Measurements from ENCODE around the gene RAB3GAP2. TPM values are rescaled to one million over a fixed set of nuclear protein-coding genes. Genes with fewer than 3 reads are reported as not detected.

RAB3GAP2 gene
- total RNA-seq, 1 experiment from 2014 or later = 64.3 TPM

GRCh38 chr1:220299337-220299736, 27.1 kb upstream of the RAB3GAP2 start:
- DNase-seq (ENCODE audit: low spot score) = no peak
- H3K27me3 Mint-ChIP-seq (ENCODE audit: low read depth) = no peaks in the 10 kb centered on the region
- ATAC-seq = no peak
- no peak for TF ChIP-seq FOXK1 (CRISPR knock-in tag; IDR thresholded peaks at IDR 0.05)
- TF ChIP-seq TCF7 (CRISPR knock-in tag; IDR thresholded peaks at IDR 0.05; ENCODE audit: low read depth) = no peak
- TF ChIP-seq, protein P1, sequence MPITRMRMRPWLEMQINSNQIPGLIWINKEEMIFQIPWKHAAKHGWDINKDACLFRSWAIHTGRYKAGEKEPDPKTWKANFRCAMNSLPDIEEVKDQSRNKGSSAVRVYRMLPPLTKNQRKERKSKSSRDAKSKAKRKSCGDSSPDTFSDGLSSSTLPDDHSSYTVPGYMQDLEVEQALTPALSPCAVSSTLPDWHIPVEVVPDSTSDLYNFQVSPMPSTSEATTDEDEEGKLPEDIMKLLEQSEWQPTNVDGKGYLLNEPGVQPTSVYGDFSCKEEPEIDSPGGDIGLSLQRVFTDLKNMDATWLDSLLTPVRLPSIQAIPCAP (CRISPR knock-in tag; IDR thresholded peaks at IDR 0.05) = no peak
- no peak for TF ChIP-seq NFATC4 (CRISPR knock-in tag; IDR thresholded peaks at IDR 0.05)
- no peak for TF ChIP-seq ZNF423 (CRISPR knock-in tag; IDR thresholded peaks at IDR 0.05)
- TF ChIP-seq MLX (CRISPR knock-in tag; IDR thresholded peaks at IDR 0.05) = no peak
- no peak for TF ChIP-seq NR2C2 (CRISPR knock-in tag; IDR thresholded peaks at IDR 0.05)
- TF ChIP-seq ZNF138 (CRISPR knock-in tag; conservative IDR thresholded peaks at IDR 0.05) = no peak
- no peak for TF ChIP-seq MXD4 (CRISPR knock-in tag; IDR thresholded peaks at IDR 0.05; ENCODE audit: borderline replicate concordance)
- ChIA-PET CTCF (interaction anchor here (0.7 to 1.3 kb wide), 4 partner anchors 9 to 434 kb away, joined by 3 to 6 read pairs (median 4); no protein-coding TSS in a partner anchor), POLR2A (interaction anchor here (0.7 kb wide), 1 partner anchor 487 kb away, joined by 3 read pairs; no protein-coding TSS in a partner anchor)
- no peaks in the 10 kb centered on the region for H3K9me3 Mint-ChIP-seq
- H3K27ac Mint-ChIP-seq = no peak overlapping the region
- no peaks in the 10 kb centered on the region for H3K36me3 Mint-ChIP-seq
- H3K4me1 Mint-ChIP-seq = peaks cover 27% of the 10 kb centered on the region
- no peak overlapping the region for H3K4me3 Mint-ChIP-seq

GRCh38 chr1:220298470-220299205, 26.4 kb upstream of the RAB3GAP2 start:
- H3K27ac Mint-ChIP-seq = peak overlapping the region; percentile 65; the same call in 1 of the 2 replicates
- H3K4me3 Mint-ChIP-seq = no peak overlapping the region
- DNase-seq (ENCODE audit: low spot score) (no peak), ATAC-seq (peak; percentile 24)
- TF ChIP-seq, protein P1 (CRISPR knock-in tag; IDR thresholded peaks at IDR 0.05) = no peak
- TF ChIP-seq TEAD1 (CRISPR knock-in tag; IDR thresholded peaks at IDR 0.05) (no peak), TCF7 (CRISPR knock-in tag; IDR thresholded peaks at IDR 0.05; ENCODE audit: low read depth) (no peak), KAT7 (CRISPR knock-in tag; IDR thresholded peaks at IDR 0.05; ENCODE audit: borderline replicate concordance) (no peak), ZNF416 (CRISPR knock-in tag; IDR thresholded peaks at IDR 0.05) (no peak), FOXJ3 (CRISPR knock-in tag; IDR thresholded peaks at IDR 0.05; ENCODE audit: borderline replicate concordance) (no peak), NR3C1 (CRISPR knock-in tag; conservative IDR thresholded peaks at IDR 0.05; ENCODE audit: low read depth) (no peak), SMAD3 (CRISPR knock-in tag; IDR thresholded peaks at IDR 0.05; ENCODE audit: borderline replicate concordance) (no peak), ZNF219 (CRISPR knock-in tag; IDR thresholded peaks at IDR 0.05; ENCODE audit: borderline replicate concordance) (no peak), CDX4 (CRISPR knock-in tag; IDR thresholded peaks at IDR 0.05; ENCODE audit: borderline replicate concordance) (no peak), USF1 (CRISPR knock-in tag; IDR thresholded peaks at IDR 0.05) (no peak), MYBL2 (CRISPR knock-in tag; IDR thresholded peaks at IDR 0.05) (no peak)
- TF ChIP-seq, protein P2, sequence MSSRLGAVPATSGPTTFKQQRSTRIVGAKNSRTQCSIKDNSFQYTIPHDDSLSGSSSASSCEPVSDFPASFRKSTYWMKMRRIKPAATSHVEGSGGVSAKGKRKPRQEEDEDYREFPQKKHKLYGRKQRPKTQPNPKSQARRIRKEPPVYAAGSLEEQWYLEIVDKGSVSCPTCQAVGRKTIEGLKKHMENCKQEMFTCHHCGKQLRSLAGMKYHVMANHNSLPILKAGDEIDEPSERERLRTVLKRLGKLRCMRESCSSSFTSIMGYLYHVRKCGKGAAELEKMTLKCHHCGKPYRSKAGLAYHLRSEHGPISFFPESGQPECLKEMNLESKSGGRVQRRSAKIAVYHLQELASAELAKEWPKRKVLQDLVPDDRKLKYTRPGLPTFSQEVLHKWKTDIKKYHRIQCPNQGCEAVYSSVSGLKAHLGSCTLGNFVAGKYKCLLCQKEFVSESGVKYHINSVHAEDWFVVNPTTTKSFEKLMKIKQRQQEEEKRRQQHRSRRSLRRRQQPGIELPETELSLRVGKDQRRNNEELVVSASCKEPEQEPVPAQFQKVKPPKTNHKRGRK (CRISPR knock-in tag; IDR thresholded peaks at IDR 0.05; ENCODE audit: borderline replicate concordance) = no peak
- TF ChIP-seq, protein P3, sequence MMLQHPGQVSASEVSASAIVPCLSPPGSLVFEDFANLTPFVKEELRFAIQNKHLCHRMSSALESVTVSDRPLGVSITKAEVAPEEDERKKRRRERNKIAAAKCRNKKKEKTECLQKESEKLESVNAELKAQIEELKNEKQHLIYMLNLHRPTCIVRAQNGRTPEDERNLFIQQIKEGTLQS (CRISPR knock-in tag; conservative IDR thresholded peaks at IDR 0.05) = no peak
- TF ChIP-seq, protein P4, sequence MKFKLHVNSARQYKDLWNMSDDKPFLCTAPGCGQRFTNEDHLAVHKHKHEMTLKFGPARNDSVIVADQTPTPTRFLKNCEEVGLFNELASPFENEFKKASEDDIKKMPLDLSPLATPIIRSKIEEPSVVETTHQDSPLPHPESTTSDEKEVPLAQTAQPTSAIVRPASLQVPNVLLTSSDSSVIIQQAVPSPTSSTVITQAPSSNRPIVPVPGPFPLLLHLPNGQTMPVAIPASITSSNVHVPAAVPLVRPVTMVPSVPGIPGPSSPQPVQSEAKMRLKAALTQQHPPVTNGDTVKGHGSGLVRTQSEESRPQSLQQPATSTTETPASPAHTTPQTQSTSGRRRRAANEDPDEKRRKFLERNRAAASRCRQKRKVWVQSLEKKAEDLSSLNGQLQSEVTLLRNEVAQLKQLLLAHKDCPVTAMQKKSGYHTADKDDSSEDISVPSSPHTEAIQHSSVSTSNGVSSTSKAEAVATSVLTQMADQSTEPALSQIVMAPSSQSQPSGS (CRISPR knock-in tag; IDR thresholded peaks at IDR 0.05; ENCODE audit: borderline replicate concordance, low read depth) = no peak
- TF ChIP-seq, protein P5, sequence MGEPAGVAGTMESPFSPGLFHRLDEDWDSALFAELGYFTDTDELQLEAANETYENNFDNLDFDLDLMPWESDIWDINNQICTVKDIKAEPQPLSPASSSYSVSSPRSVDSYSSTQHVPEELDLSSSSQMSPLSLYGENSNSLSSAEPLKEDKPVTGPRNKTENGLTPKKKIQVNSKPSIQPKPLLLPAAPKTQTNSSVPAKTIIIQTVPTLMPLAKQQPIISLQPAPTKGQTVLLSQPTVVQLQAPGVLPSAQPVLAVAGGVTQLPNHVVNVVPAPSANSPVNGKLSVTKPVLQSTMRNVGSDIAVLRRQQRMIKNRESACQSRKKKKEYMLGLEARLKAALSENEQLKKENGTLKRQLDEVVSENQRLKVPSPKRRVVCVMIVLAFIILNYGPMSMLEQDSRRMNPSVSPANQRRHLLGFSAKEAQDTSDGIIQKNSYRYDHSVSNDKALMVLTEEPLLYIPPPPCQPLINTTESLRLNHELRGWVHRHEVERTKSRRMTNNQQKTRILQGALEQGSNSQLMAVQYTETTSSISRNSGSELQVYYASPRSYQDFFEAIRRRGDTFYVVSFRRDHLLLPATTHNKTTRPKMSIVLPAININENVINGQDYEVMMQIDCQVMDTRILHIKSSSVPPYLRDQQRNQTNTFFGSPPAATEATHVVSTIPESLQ (CRISPR knock-in tag; IDR thresholded peaks at IDR 0.05) = no peak
- ChIA-PET CTCF (interaction anchor here (0.6 to 1.3 kb wide), 6 partner anchors 8 to 435 kb away, joined by 3 to 6 read pairs (median 4); no protein-coding TSS in a partner anchor), POLR2A (interaction anchor here (0.7 kb wide), 1 partner anchor 488 kb away, joined by 3 read pairs; no protein-coding TSS in a partner anchor)
- no peaks in the 10 kb centered on the region for H3K27me3 Mint-ChIP-seq (ENCODE audit: low read depth)
- no peaks in the 10 kb centered on the region for H3K36me3 Mint-ChIP-seq
- no peaks in the 10 kb centered on the region for H3K9me3 Mint-ChIP-seq
- peaks cover 27% of the 10 kb centered on the region for H3K4me1 Mint-ChIP-seq
